OCI-M2 (cell line): ENCODE measurements around the gene COBLL1.

Source experiments
- DNase-seq: peaks from one replicate; lab custom pipeline; 2025; ENCODE audit not compliant: unreplicated experiment; lab: John Stamatoyannopoulos, UW

The COBLL1 gene

GRCh38 chr2:164691346-164691887, 150.2 kb downstream of the COBLL1 start:
- no peak for DNase-seq

DNA sequence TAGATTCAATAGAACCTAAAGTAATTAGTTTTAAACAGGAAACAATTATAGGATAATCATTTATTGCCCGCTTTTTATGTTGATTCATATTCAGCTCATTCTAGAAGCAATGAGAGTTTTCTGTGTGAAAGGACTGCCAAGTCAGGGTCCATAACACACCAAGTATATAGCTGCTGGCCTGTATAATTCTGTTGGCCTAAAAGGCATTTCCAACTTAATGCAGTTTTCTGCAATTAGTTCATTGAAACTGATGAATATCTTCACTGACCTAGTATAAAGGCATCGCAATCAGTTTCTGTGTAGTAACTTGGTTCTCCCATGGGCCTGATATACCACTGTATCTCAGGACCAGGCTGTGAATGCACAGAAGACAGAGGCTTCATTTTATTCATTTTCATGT, 151.3 kb downstream of the COBLL1 start:
- DNase-seq: no peak

DNA sequence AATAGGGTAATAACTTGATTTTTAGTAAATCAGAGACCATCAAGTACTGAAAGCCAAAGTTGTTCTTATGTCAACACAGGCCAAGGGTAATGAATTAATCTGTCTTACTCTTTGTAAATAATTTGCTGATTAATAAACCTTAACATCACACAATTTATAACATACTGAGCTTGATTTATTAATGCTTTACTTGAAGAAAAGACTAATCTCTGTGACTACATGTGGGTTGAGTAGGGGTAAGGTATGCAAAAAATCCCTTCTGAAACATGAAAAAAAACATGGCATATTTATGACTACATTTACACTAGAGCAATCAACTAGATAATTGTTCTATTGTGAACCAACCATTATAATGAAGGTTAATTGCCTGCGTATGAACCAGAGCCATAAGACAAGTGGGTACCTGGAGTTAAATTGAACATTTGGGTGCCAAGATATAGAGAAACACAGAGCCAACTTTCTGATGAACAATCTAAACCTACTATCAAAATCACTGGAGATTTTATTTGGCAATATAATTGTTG, 152.7 kb downstream of the COBLL1 start:
- DNase-seq: no peak

DNA sequence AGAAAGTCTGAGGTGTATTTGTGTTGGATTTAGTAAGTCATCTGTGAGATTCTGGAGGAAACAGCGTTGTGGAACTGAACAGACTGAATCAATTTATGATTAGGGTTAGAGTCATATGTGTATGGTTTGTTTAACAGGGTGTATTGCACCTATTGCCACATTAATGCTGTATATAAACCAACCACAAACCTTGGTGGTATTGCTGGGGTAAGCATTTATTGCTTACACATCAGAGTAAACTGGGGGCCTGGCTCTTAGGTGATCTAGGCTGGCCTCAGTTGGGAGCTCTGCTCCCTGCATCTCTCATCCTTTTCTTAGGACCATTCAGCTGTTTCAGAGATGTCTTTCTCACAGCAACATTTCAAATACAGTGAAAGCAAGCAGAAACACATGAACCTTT, 160.6 kb downstream of the COBLL1 start:
- DNase-seq: no peak

- no peak for DNase-seq
Observed at GRCh38 chr2:164678631-164679149, 162.9 kb downstream of the COBLL1 start.

DNA sequence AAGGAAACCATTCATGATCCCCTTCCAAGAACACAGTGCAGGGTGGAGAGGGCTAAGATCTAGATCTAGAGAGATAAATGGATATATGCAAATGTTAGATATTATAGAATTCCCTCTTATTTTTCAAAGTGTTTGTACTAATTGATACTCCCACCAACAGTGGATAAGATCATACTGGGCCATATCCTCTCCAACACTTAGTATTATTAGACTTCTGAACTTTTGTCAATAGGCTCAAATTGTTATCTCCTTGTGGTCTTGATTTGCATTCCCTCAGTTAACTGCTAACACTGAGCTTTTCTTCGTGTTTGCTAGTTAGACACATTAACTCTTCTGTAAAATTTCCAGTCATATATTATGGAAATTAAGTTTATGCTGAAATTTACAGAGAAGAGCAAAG, 163.9 kb downstream of the COBLL1 start:
- DNase-seq: no peak

DNA sequence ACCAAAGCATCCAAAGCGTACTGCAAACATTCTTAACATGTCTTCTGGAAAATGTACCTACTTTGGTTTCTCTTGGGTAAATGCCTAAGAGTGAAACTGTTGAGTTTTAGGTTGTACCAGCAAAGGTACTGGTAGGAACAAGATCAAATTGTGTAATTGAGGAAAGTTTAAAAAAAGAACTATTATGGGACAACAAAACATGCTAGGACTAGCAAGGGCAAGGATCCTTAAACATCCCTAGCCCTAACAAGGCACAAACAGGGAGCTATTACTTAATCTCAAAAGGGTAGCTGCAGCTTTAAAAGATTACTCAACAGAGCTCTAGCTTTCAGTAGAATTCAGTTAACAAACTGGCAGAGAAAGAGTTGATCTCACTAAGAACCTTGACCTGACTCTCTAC, 164.4 kb downstream of the COBLL1 start:
- no peak for DNase-seq

DNA sequence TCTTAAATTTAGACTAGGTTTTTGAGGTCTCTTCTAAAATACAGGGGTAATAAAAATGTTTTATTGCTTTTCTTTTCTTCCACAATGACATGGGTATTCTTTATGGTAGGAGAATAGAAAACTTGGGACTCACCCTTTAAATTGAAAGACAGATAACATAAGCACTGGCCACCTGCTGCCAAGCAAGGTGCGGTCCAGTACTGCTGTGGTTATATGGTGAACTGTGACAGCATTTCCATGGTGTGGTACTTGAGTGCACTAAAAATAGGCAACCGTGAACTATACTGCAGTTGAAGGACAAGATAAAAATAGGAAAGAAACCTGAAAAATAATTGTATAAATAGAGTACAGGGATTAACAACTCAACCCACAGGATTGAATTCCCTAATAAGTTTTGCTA, 165.9 kb downstream of the COBLL1 start:
- no peak for DNase-seq

- no peak for DNase-seq
Observed at GRCh38 chr2:164675027-164675426, 166.6 kb downstream of the COBLL1 start.

DNA sequence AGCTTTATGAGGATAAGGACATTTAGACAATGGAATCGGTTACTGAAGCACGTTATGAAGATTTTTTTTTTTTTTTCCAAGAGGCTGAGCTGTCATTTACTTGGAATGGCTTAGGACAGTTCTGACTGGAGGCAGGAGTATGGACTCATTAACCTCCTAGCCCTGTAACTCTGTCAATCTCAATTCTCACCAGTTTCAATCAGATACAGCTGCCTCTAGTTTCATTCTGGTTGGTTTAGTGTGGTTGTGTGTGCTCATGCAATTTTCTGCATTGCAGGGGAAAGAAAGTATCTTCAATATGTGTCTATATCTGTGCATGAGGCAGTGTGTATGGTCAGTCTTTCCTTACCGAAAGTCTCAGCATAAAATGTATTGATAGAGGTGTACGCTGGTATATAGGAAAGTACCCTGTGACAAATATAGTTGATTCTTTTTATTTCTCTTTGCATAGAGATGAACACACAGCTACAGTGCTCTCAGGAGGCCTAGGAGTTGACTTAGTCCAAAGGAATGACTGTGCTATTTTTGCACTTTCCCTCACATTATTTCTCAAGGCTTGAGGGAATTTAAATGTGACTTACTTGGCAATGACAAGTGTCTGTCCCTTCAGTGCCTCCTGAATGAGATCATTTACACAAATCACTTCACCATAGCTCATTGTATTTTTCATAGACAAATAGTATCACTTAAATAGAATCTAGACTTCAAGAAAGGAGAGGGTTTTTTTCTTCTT, 169.8 kb downstream of the COBLL1 start:
- no peak for DNase-seq

DNA sequence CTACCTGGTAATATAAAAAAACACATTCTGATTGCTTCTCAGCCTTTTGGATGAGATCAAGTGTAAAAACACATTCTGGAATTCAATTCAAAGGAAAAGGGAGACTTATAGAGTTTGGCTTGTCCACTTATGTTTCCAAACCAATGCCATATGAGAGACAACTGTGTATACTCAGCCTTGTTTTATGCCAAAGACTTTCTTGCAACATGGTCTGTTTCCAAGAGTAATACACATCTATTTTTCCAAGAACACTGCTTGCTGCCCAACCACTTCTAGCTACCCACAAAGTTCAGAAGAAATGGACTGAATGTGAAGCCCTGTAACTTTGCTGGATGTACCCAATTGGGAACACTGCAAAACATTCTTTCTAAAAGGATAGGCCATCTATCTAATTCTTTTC, 172.3 kb downstream of the COBLL1 start:
- DNase-seq: no peak

GRCh38 chr2:164667566-164667965, 174.1 kb downstream of the COBLL1 start:
- DNase-seq: no peak

DNA sequence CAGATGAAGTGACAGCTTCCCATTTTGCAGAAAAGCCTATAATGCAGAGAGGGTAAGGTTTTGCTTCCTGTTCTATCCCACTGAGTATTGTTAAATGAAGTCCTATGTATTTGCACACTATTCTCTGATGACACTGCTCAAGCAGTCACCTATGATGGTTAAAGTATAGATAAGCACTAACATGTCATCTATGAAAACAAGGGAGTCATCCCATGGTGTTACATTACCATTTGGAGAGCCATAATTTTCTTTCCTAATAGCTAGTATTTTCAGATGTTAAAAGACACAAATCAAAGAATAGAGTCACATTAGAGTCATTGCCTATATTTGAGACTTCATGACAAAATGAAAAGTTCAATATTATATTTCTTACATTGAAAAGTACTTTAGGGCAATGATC, 177.6 kb downstream of the COBLL1 start:
- DNase-seq: no peak

GRCh38 chr2:164662868-164663631, 178.6 kb downstream of the COBLL1 start:
- no peak for DNase-seq

DNA sequence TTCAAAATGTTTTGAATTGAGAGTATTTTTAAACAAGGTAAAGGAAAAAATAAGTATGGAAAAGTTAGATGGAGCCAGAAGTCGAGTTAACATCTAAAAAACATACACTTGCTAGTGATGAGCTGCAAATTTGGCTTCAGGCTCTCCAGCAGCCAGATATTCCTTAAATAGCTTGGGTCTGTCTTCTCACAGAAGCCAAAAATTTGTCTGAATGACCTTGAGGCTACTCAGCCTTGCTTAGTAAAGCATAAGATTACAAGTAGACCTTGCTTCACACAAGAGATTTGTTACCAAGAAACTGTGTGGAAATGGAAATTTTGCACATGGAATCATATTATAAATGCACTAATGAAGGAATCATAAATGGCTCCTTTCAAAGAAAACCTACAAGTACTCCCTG, 179.6 kb downstream of the COBLL1 start:
- DNase-seq: no peak

DNA sequence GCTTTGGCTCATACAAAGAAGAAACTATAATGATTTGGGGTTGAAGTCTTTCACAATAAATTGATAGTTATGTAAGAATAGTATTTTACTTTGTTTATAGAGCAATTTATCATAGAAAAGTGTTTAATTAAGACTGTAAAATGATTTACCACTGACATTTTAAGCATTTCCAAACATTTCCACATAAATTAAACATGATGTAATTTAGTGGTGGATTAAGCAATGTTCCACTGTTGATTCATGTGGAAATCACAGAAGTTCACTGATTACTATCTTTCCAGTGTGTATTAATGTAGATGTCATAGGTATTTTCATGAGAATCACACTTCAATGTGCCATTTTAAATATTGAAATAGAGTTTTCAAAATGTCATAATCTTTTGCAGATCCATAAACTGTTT, 180.3 kb downstream of the COBLL1 start:
- no peak for DNase-seq

DNA sequence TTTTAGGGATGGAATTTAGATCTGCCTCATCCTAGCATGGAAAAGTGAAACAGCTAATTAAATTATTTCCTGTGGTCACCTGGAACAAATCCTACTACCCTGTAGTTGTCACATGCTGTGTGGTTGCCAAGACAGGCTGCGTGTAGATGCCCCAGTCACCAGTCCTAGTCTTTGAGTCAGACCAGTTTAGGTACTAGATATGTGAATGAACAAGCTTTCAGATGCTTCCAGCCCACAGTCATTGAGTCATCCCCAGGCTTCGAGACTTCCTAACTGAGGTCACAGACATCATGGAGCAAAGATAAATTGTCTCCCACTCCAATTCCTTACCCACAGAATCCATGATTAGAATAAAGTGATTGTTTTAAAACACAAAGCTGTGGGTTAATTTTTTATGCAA, 184.5 kb downstream of the COBLL1 start:
- no peak for DNase-seq

- no peak for DNase-seq
Observed at GRCh38 chr2:164655750-164656149, 185.9 kb downstream of the COBLL1 start.

DNA sequence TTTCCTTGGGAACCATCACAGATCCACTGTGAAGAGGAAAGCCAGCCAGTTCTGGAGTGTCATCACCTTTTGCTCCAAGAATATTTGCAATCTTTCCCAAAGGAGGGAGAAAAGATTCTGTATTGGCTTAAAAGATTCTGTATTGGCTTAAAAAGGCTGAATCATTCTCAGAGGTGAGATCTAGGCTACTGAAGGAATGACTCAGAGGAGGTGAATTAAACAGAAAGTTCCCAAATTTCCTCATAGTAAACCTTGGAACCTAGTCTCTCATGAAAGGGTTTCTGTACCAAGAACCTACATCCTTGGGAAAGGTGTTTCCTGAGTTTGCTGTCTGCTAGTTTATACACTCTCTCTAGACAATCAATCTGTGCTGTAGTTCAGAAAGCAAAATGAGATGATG, 186.3 kb downstream of the COBLL1 start:
- DNase-seq: no peak

DNA sequence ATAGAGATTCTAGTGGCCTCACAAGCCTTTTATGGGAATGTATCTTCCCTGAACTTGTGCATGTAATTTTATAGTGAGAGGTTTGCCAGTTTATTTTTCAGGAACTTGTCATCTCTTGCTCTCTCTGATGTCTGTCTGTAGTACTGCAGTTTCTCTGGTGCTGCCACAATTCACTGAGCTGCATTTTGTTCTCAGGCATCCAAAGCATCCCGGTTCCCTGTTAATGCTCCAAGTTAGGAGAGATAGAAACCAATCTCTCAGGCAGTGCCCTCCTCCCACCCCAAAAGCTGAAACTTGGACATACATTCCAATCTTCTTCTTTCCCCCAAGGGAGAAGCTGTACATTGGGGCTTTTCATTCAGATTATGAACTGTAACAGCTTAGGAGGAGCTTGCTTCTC, 190.3 kb downstream of the COBLL1 start:
- no peak for DNase-seq

DNA sequence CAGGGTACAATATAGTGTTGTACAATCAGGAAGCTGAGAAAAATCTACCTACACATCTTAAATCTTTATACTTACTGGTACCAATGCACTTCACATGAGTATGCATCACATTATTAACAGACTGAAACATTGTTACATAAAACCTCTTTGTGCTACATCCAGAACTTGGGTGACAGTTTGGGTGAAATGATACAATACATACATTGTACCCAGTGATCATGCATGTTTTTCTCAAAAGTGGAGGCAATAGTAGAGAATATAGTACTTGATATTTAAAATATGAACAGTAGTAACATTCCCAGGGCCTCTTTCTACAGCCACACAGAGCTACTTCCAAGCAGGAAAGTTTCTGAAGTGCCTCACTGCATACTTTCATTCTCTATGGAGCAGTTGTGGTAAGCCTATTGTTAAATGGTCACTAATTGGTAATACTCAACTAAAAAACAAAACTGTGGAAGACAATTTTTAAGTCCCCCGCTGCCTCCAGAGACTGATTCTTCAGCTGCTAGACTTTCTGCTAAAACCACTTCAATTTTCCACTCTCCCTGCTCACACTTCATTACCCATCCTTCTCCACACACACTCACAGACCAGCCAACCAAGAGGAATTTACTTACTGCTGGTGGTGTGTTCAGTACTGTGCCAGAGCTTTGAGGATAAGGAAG, 197.5 kb downstream of the COBLL1 start:
- no peak for DNase-seq
